K562 (cell line): ENCODE results near the gene SRSF6. TPM values are rescaled to one million over a fixed set of nuclear protein-coding genes. Genes with fewer than 3 reads are reported as not detected.

Experiments used
- AFF4 ChIP-seq: sonication (generic); formaldehyde crosslinking; IDR thresholded peaks from 2 replicates; pipeline ENCODE4 v1.8.0; 2023; ENCODE audit warnings: mild to moderate bottlenecking, missing genetic modification reagents
- ESRRB ChIP-seq: fragments of 250-450 bp; sonication (Bioruptor Pico); IDR thresholded peaks from 2 replicates; pipeline ENCODE4 v1.5.0; 2020; ENCODE audit warnings: mild to moderate bottlenecking, moderate library complexity, borderline replicate concordance
- KLF10 ChIP-seq: fragments of 250-450 bp; sonication (Bioruptor Pico); IDR thresholded peaks from 2 replicates; pipeline ENCODE4 v1.6.1; 2021; ENCODE audit warnings: matching md5 sums
- LEF1 ChIP-seq: fragments of 450-650 bp; IDR thresholded peaks from 2 replicates; pipeline ENCODE4 v1.6.1; 2016; ENCODE audit warnings: mild to moderate bottlenecking
- MAFF ChIP-seq: IDR thresholded peaks from 2 replicates; pipeline ENCODE4 v1.6.1; 2012; ENCODE audit warnings: low read length, improper control_type of control experiment
- MEF2A ChIP-seq: IDR thresholded peaks from 2 replicates; pipeline ENCODE4 v1.6.1; 2011; ENCODE audit warnings: low read depth, mild to moderate bottlenecking, low read length, moderate library complexity; ENCODE audit not compliant: control insufficient read depth
- SAP30 ChIP-seq: fragments of 200-600 bp; sonication (generic); IDR thresholded peaks from 2 replicates; pipeline ENCODE4 v1.6.1; 2012; ENCODE audit warnings: borderline replicate concordance, low read depth, mild to moderate bottlenecking, moderate library complexity, low read length, control low read depth, inconsistent platforms; ENCODE audit not compliant: insufficient read depth, poor library complexity, severe bottlenecking
- SRSF3 ChIP-seq: fragments of 200-400 bp; formaldehyde crosslinking; IDR thresholded peaks from 2 replicates; pipeline ENCODE4 v1.6.1; 2016; ENCODE audit warnings: mild to moderate bottlenecking, low read length, moderate library complexity; ENCODE audit not compliant: insufficient read depth
- ZNF121 ChIP-seq: sonication (generic); formaldehyde crosslinking; conservative IDR thresholded peaks from 2 replicates; pipeline ENCODE4 v1.8.0; 2022; ENCODE audit warnings: missing genetic modification reagents
- ZNF134 ChIP-seq: fragments of 250-450 bp; sonication (Bioruptor Pico); conservative IDR thresholded peaks from 2 replicates; pipeline ENCODE4 v1.4.0; 2020
- ZNF140 ChIP-seq: fragments of 250-450 bp; sonication (Bioruptor Pico); IDR thresholded peaks from 2 replicates; pipeline ENCODE4 v1.8.0; 2021; ENCODE audit warnings: moderate library complexity, mild to moderate bottlenecking, inconsistent platforms
- ZNF384 ChIP-seq: IDR thresholded peaks from 2 replicates; pipeline ENCODE4 v1.6.1; 2012; ENCODE audit warnings: low read depth, low read length, improper control_type of control experiment
- ZNF584 ChIP-seq: fragments of 200-800 bp; sonication (Bioruptor generic); IDR thresholded peaks from 2 replicates; pipeline ENCODE4 v1.6.1; 2016; ENCODE audit warnings: low read depth, mild to moderate bottlenecking, missing genetic modification characterization, missing compliant biosample characterization
- polyA plus RNA-seq, 8 experiments: library from polyadenylated mRNA; depleted of rRNA in 4 of 8; stranded (reverse) in 5 of 8; unstranded in 3 of 8; fragments of >200 nt; fragmentation: Nextera tagmentation in 2 of 8; fragmentation: Illumina TruSeq in 1 of 8; extraction: Ambion mirVana in 2 of 8; extraction: Trizol in 1 of 8; gene quantifications; 2 replicates each; pipeline versions ENCODE4 v1.2.1 to v1.2.3, GENCODE V29; 2011 to 2014; ENCODE audit warnings: inconsistent platforms in 1 of 8, missing spikeins in 1 of 8
- total RNA-seq, 7 experiments: library from RNA; depleted of rRNA in 6 of 7; stranded (reverse); fragments of >200 nt in 6 of 7; fragmentation: Illumina TruSeq in 2 of 7; extraction: Trizol in 2 of 7; gene quantifications; 2 replicates each; pipeline versions ENCODE4 v1.2.1 to v1.2.3, GENCODE V29; 2011 to 2021; ENCODE audit warnings: low replicate concordance in 1 of 7
- TF ChIP-seq, protein P1 (sequence below): sonication (generic); formaldehyde crosslinking; IDR thresholded peaks from 2 replicates; pipeline ENCODE4 v1.8.0; 2022; ENCODE audit warnings: mild to moderate bottlenecking, missing genetic modification reagents
- TF ChIP-seq, protein P2 (sequence below), 2 experiments: fragments of 450-650 bp in 1 of 2; sonication (generic) in 1 of 2; formaldehyde crosslinking; conservative IDR thresholded peaks; 2 replicates each; pipeline versions ENCODE4 v1.4.0 to v1.8.1; 2020 to 2022; ENCODE audit warnings: mild to moderate bottlenecking in 1 of 2, missing genetic modification reagents in 1 of 2

The SRSF6 gene
- total and polyA plus RNA-seq, 9 of the 15 experiments (the other 6 are each of a cell fraction or from before 2014, with no cell fraction given), result 52.4 to 165 (median 117) TPM

GRCh38 chr20:43457640-43458421, at the start of gene SRSF6 (continued):
- TF ChIP-seq AFF4 (CRISPR knock-in tag) (peak; percentile 99), KLF10 (CRISPR knock-in tag) (peak; percentile 68; the same call in 1 of the 2 replicates), LEF1 (no peak), MAFF (no peak), ZNF584 (CRISPR knock-in tag) (peak; percentile 91), ZNF140 (CRISPR knock-in tag) (no peak), ZNF134 (CRISPR knock-in tag) (no peak; the same call in 1 of the 2 replicates), ZNF121 (CRISPR knock-in tag) (no peak), SAP30 (no peak), ZNF384 (0 out of 2 replicates have a peak, but pooled peaks have one; percentile 21), ESRRB (no peak), SRSF3 (peak; percentile 99), MEF2A (no peak)
- TF ChIP-seq, protein P1, sequence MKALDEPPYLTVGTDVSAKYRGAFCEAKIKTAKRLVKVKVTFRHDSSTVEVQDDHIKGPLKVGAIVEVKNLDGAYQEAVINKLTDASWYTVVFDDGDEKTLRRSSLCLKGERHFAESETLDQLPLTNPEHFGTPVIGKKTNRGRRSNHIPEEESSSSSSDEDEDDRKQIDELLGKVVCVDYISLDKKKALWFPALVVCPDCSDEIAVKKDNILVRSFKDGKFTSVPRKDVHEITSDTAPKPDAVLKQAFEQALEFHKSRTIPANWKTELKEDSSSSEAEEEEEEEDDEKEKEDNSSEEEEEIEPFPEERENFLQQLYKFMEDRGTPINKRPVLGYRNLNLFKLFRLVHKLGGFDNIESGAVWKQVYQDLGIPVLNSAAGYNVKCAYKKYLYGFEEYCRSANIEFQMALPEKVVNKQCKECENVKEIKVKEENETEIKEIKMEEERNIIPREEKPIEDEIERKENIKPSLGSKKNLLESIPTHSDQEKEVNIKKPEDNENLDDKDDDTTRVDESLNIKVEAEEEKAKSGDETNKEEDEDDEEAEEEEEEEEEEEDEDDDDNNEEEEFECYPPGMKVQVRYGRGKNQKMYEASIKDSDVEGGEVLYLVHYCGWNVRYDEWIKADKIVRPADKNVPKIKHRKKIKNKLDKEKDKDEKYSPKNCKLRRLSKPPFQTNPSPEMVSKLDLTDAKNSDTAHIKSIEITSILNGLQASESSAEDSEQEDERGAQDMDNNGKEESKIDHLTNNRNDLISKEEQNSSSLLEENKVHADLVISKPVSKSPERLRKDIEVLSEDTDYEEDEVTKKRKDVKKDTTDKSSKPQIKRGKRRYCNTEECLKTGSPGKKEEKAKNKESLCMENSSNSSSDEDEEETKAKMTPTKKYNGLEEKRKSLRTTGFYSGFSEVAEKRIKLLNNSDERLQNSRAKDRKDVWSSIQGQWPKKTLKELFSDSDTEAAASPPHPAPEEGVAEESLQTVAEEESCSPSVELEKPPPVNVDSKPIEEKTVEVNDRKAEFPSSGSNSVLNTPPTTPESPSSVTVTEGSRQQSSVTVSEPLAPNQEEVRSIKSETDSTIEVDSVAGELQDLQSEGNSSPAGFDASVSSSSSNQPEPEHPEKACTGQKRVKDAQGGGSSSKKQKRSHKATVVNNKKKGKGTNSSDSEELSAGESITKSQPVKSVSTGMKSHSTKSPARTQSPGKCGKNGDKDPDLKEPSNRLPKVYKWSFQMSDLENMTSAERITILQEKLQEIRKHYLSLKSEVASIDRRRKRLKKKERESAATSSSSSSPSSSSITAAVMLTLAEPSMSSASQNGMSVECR (CRISPR knock-in tag), result peak; percentile 90
- TF ChIP-seq, protein P2, sequence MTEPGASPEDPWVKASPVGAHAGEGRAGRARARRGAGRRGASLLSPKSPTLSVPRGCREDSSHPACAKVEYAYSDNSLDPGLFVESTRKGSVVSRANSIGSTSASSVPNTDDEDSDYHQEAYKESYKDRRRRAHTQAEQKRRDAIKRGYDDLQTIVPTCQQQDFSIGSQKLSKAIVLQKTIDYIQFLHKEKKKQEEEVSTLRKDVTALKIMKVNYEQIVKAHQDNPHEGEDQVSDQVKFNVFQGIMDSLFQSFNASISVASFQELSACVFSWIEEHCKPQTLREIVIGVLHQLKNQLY (CRISPR knock-in tag; conservative IDR thresholded peaks at IDR 0.05), result no peak
